Neutrophil (primary cell): ENCODE results near the gene WEE2.

Experiments used
- H3K27ac ChIP-seq: fragments of 200-600 bp; sonication (generic); 2 replicates; pipeline ENCODE4 v1.5.1; 2016; ENCODE audit warnings: mild to moderate bottlenecking, moderate library complexity
- H3K27me3 ChIP-seq: fragments of 200-600 bp; sonication (generic); 2 replicates; pipeline ENCODE4 v1.6.0; 2016; ENCODE audit warnings: mild to moderate bottlenecking
- H3K36me3 ChIP-seq: fragments of 200-600 bp; sonication (generic); 2 replicates; pipeline ENCODE4 v1.5.1; 2017
- H3K4me1 ChIP-seq, 2 experiments: fragments of 200-600 bp in 1 of 2; sonication (generic) in 1 of 2; 1 replicate in 1 of 2; 2 replicates in 1 of 2; pipeline versions ENCODE4 v1.5.1 to v1.6.1; 2013 to 2016; ENCODE audit warnings: low read depth in 1 of 2, low read length in 1 of 2, mild to moderate bottlenecking in 1 of 2, moderate library complexity in 1 of 2; ENCODE audit not compliant: control insufficient read depth in 1 of 2, insufficient read depth in 1 of 2
- H3K4me3 ChIP-seq, 2 experiments: fragments of 200-600 bp in 1 of 2; sonication (generic) in 1 of 2; 1 replicate in 1 of 2; 2 replicates in 1 of 2; pipeline ENCODE4 v1.5.1; 2013 to 2016; ENCODE audit warnings: low read depth in 1 of 2, low read length in 1 of 2, mild to moderate bottlenecking in 1 of 2, moderate library complexity in 1 of 2
- H3K9me3 ChIP-seq: fragments of 200-600 bp; sonication (generic); 2 replicates; pipeline ENCODE4 v1.5.1; 2016
- CTCF ChIP-seq: fragments of 200-600 bp; sonication (generic); IDR thresholded peaks from 2 replicates; pipeline ENCODE4 v1.5.1; 2016; ENCODE audit warnings: antibody characterized with exemption

Gene WEE2

DNA sequence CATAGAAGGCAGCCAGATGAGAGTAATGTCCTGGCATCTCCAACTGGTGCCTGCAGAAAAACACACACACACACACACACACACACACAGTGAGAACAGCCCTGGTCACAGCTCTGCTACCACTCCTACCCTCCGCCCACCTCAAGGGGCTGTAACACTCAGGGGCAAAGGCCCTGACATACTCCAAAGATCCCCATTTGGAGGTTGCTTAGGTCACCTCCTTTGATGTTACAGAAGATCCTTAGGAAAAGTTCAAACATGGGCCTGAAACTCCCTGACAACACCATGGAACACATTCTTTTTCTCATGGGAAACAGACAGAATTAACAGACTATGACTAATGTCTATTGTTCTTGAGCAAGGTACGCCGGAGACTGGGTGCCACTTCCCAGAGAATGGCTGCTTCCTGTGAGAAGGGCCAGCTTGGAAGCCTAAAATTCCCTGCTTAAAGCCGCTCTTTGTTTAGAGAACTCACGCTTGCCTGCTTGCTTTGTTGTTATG, 33.9 kb upstream of the WEE2 start:
- no peaks in the 10 kb centered on the region for H3K36me3 ChIP-seq
- H3K4me1 ChIP-seq: peaks cover 9 to 21% of the 10 kb centered on the region in 2 experiments
- TF ChIP-seq CTCF: no peak
- H3K27me3 ChIP-seq: no peaks in the 10 kb centered on the region
- H3K9me3 ChIP-seq: no peaks in the 10 kb centered on the region
- H3K4me3 ChIP-seq: no peak overlapping the region
- no peak overlapping the region for H3K27ac ChIP-seq

GRCh38 chr7:141674702-141675101, 33.5 kb upstream of the WEE2 start:
- no peak overlapping the region for H3K27ac ChIP-seq
- H3K36me3 ChIP-seq: no peaks in the 10 kb centered on the region
- H3K4me3 ChIP-seq: no peak overlapping the region
- H3K9me3 ChIP-seq: no peaks in the 10 kb centered on the region
- H3K4me1 ChIP-seq: peaks cover 9 to 21% of the 10 kb centered on the region in 2 experiments
- no peaks in the 10 kb centered on the region for H3K27me3 ChIP-seq
- TF ChIP-seq CTCF: no peak

GRCh38 chr7:141675436-141676215, 32.5 kb upstream of the WEE2 start:
- Histone ChIP-seq H3K27me3 (no peaks in the 10 kb centered on the region), H3K9me3 (no peaks in the 10 kb centered on the region), H3K4me1 (peaks cover 9 to 21% of the 10 kb centered on the region in 2 experiments), H3K36me3 (no peaks in the 10 kb centered on the region), H3K27ac (no peak overlapping the region), H3K4me3 (no peak overlapping the region)
- TF ChIP-seq CTCF: no peak

GRCh38 chr7:141676618-141677017, 31.5 kb upstream of the WEE2 start:
- no peak for TF ChIP-seq CTCF
- no peak overlapping the region for H3K4me3 ChIP-seq
- peaks cover 7 to 18% of the 10 kb centered on the region in 2 experiments for H3K4me1 ChIP-seq
- H3K36me3 ChIP-seq: no peaks in the 10 kb centered on the region
- H3K27me3 ChIP-seq: no peaks in the 10 kb centered on the region
- H3K27ac ChIP-seq: no peak overlapping the region
- H3K9me3 ChIP-seq: no peaks in the 10 kb centered on the region

GRCh38 chr7:141679014-141679413, 29.1 kb upstream of the WEE2 start:
- no peak for TF ChIP-seq CTCF
- Histone ChIP-seq H3K27me3 (no peaks in the 10 kb centered on the region), H3K36me3 (no peaks in the 10 kb centered on the region), H3K4me1 (peaks cover 0 to 10% of the 10 kb centered on the region in 2 experiments), H3K9me3 (no peaks in the 10 kb centered on the region), H3K27ac (no peak overlapping the region), H3K4me3 (no peak overlapping the region)
